Trophoblast cell (in vitro differentiated cells and primary cell): Measurements from ENCODE around the gene RPL9.

Experiments used
- DNase-seq, 2 donors: peaks; one replicate each; pipeline ENCODE4 v3.0.0-alpha.2; 2016
- H2AFZ ChIP-seq: 2 replicates; pipeline ENCODE4 v1.6.1; 2013; ENCODE audit warnings: low read length, moderate library complexity, mild to moderate bottlenecking; ENCODE audit not compliant: insufficient read depth, poor library complexity
- H2AK5ac ChIP-seq: 2 replicates; pipeline ENCODE4 v1.6.1; 2013; ENCODE audit warnings: mild to moderate bottlenecking, low read length
- H2BK120ac ChIP-seq: 2 replicates; pipeline ENCODE4 v1.6.1; 2013; ENCODE audit warnings: low read length, mild to moderate bottlenecking, moderate library complexity; ENCODE audit not compliant: insufficient read depth, poor library complexity
- H2BK12ac ChIP-seq: 2 replicates; pipeline ENCODE4 v1.6.1; 2013; ENCODE audit warnings: mild to moderate bottlenecking, low read length, moderate library complexity
- H2BK5ac ChIP-seq: 2 replicates; pipeline ENCODE4 v1.6.1; 2013; ENCODE audit warnings: low read length, low read depth, moderate library complexity, mild to moderate bottlenecking; ENCODE audit not compliant: poor library complexity
- H3K14ac ChIP-seq: 2 replicates; pipeline ENCODE4 v1.6.1; 2013; ENCODE audit warnings: mild to moderate bottlenecking, low read length
- H3K18ac ChIP-seq: 2 replicates; pipeline ENCODE4 v1.6.1; 2013; ENCODE audit warnings: mild to moderate bottlenecking, low read length
- H3K23ac ChIP-seq: 2 replicates; pipeline ENCODE4 v1.6.1; 2013; ENCODE audit warnings: low read length
- H3K27ac ChIP-seq: 2 replicates; pipeline ENCODE4 v1.5.1; 2013; ENCODE audit warnings: low read depth, mild to moderate bottlenecking, inconsistent platforms, low read length, moderate library complexity
- H3K27me3 ChIP-seq: 2 replicates; pipeline ENCODE4 v1.6.1; 2013; ENCODE audit warnings: inconsistent platforms, mild to moderate bottlenecking, low read length, moderate library complexity; ENCODE audit not compliant: insufficient read depth
- H3K36me3 ChIP-seq, 2 experiments: 1 replicate in 1 of 2; 2 replicates in 1 of 2; pipeline ENCODE4 v1.6.1; 2013; ENCODE audit warnings: low read length in 2 of 2, mild to moderate bottlenecking in 2 of 2, moderate library complexity in 1 of 2; ENCODE audit not compliant: insufficient read depth in 2 of 2, control insufficient read depth in 1 of 2
- H3K4ac ChIP-seq: 2 replicates; pipeline ENCODE4 v1.6.1; 2013; ENCODE audit warnings: low read depth, mild to moderate bottlenecking, low read length, moderate library complexity
- H3K4me1 ChIP-seq, 2 experiments: 1 replicate in 1 of 2; 2 replicates in 1 of 2; pipeline ENCODE4 v1.6.1; 2013; ENCODE audit warnings: low read length in 2 of 2, mild to moderate bottlenecking in 2 of 2, moderate library complexity in 1 of 2; ENCODE audit not compliant: insufficient read depth in 2 of 2, control insufficient read depth in 1 of 2
- H3K4me2 ChIP-seq: 2 replicates; pipeline ENCODE4 v1.6.1; 2013; ENCODE audit warnings: inconsistent platforms, mild to moderate bottlenecking, low read length, moderate library complexity
- H3K4me3 ChIP-seq: 2 replicates; pipeline ENCODE4 v1.5.1; 2013; ENCODE audit warnings: mild to moderate bottlenecking, low read depth, low read length, inconsistent platforms
- H3K79me1 ChIP-seq: one replicate; pipeline ENCODE4 v1.6.1; 2013; ENCODE audit warnings: low read length
- H3K79me2 ChIP-seq: 2 replicates; pipeline ENCODE4 v1.6.1; 2013; ENCODE audit warnings: low read length, mild to moderate bottlenecking; ENCODE audit not compliant: control insufficient read depth, insufficient read depth, poor library complexity
- H3K9ac ChIP-seq: 2 replicates; pipeline ENCODE4 v1.6.1; 2013; ENCODE audit warnings: mild to moderate bottlenecking, low read length
- H3K9me3 ChIP-seq: 2 replicates; pipeline ENCODE4 v1.6.1; 2013; ENCODE audit warnings: low read depth, mild to moderate bottlenecking, control low read depth, inconsistent platforms, low read length; ENCODE audit not compliant: insufficient read depth
- H4K12ac ChIP-seq: 2 replicates; pipeline ENCODE4 v1.6.1; 2013; ENCODE audit warnings: low read depth, mild to moderate bottlenecking, low read length, moderate library complexity
- H4K8ac ChIP-seq: 2 replicates; pipeline ENCODE4 v1.6.1; 2013; ENCODE audit warnings: low read depth, mild to moderate bottlenecking, low read length, moderate library complexity
- H4K91ac ChIP-seq: one replicate; pipeline ENCODE4 v1.6.1; 2013; ENCODE audit warnings: low read depth, mild to moderate bottlenecking, low read length, moderate library complexity
- WGBS: extraction: QIAGEN DNeasy Blood & Tissue Kit; methylation state at CpG from one replicate; pipeline ENCODE4 v1.1.7; 2013; ENCODE audit warnings: missing lambda C conversion rate; ENCODE audit not compliant: insufficient read length, insufficient coverage; ENCODE audit errors: extremely low coverage; 5-methylcytosine and 5-hydroxymethylcytosine counted together

Gene RPL9

GRCh38 chr4:39453738-39454137, 5.0 kb downstream of the RPL9 start:
- Histone ChIP-seq H3K27ac (no peak overlapping the region), H4K8ac (no peak overlapping the region), H2BK5ac (no peak overlapping the region), H3K79me1 (peaks cover 5% of the 10 kb centered on the region), H4K12ac (no peak overlapping the region), H2BK120ac (no peak overlapping the region), H3K4me1 (no peaks in the 10 kb centered on the region), H2AFZ (no peak overlapping the region), H3K9ac (no peak overlapping the region), H3K23ac (no peak overlapping the region), H4K91ac (no peak overlapping the region), H2AK5ac (no peak overlapping the region), H3K9me3 (no peaks in the 10 kb centered on the region), H3K18ac (no peak overlapping the region), H3K36me3 (peaks cover 16 to 42% of the 10 kb centered on the region in 2 experiments), H2BK12ac (no peak overlapping the region), H3K4ac (no peak overlapping the region), H3K79me2 (peaks cover 7% of the 10 kb centered on the region), H3K14ac (no peak overlapping the region), H3K4me2 (no peak overlapping the region), H3K27me3 (no peaks in the 10 kb centered on the region), H3K4me3 (no peak overlapping the region)
- WGBS: no CpG with 5 or more reads among the region's 2 CpGs
- no peak for DNase-seq

GRCh38 chr4:39452860-39453587, 5.7 kb downstream of the RPL9 start:
- H3K36me3 ChIP-seq: peaks cover 16 to 42% of the 10 kb centered on the region in 2 experiments
- H3K14ac ChIP-seq: no peak overlapping the region
- H3K27ac ChIP-seq: no peak overlapping the region
- H3K4me2 ChIP-seq: no peak overlapping the region
- H2BK5ac ChIP-seq: no peak overlapping the region
- no peak overlapping the region for H4K12ac ChIP-seq
- H4K8ac ChIP-seq: no peak overlapping the region
- WGBS: 100% methylated on average over 2 of the region's 11 CpGs
- H3K4me1 ChIP-seq: no peaks in the 10 kb centered on the region
- no peak overlapping the region for H3K9ac ChIP-seq
- no peak overlapping the region for H2AFZ ChIP-seq
- no peak overlapping the region for H3K18ac ChIP-seq
- H3K27me3 ChIP-seq: no peaks in the 10 kb centered on the region
- no peak overlapping the region for H2BK120ac ChIP-seq
- H3K4me3 ChIP-seq: no peak overlapping the region
- H3K79me1 ChIP-seq: no peaks in the 10 kb centered on the region
- H3K79me2 ChIP-seq: peaks cover 2% of the 10 kb centered on the region
- H3K4ac ChIP-seq: no peak overlapping the region
- no peak overlapping the region for H2AK5ac ChIP-seq
- no peaks in the 10 kb centered on the region for H3K9me3 ChIP-seq
- no peak for DNase-seq
- no peak overlapping the region for H2BK12ac ChIP-seq
- H3K23ac ChIP-seq: no peak overlapping the region
- no peak overlapping the region for H4K91ac ChIP-seq

- Histone ChIP-seq H3K36me3 (peaks cover 16 to 39% of the 10 kb centered on the region in 2 experiments), H3K14ac (no peak overlapping the region)
- WGBS: no CpG with 5 or more reads among the region's 6 CpGs
These were observed 6.4 kb downstream of the RPL9 start for GRCh38 chr4:39452153-39452859.

DNA sequence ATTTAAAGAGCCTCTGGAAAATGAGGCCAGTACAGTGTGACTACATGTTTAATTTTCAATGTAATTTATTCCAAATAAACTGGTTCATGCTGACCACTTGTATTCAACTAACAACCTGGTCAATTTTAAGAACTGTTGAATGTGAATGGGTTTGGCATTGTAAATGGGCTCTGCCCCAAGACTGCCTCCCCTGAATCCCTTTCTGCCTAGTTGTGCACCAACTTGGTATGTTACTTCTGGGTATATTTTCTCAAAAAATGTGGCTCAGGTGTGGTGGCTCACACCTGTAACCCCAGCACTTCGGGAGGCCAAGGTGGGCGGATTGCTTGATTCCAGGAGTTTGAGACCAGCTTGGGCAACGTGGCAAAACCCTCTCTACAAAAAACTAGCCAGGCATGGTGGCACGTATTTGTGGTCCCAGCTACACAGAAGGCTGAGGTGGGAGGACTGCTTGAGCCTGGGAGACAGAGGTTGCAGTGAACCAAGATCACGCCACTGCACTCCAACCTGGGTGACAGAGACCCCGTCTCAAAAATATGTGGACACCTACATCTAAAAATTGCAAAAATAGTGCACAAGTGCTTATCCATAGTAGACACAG, 7.2 kb downstream of the RPL9 start:
- no peak overlapping the region for H3K14ac ChIP-seq

More at GRCh38 chr4:39452153-39452859, 6.4 kb downstream of the RPL9 start:
- H4K12ac ChIP-seq: no peak overlapping the region
- H3K4me3 ChIP-seq: no peak overlapping the region
- no peak overlapping the region for H3K27ac ChIP-seq
- no peak overlapping the region for H4K8ac ChIP-seq
- DNase-seq: no peak
- no peak overlapping the region for H2BK5ac ChIP-seq
- no peaks in the 10 kb centered on the region for H3K4me1 ChIP-seq
- no peaks in the 10 kb centered on the region for H3K9me3 ChIP-seq
- H3K4ac ChIP-seq: no peak overlapping the region
- no peaks in the 10 kb centered on the region for H3K27me3 ChIP-seq
- no peaks in the 10 kb centered on the region for H3K79me1 ChIP-seq
- H3K79me2 ChIP-seq: peaks cover 2% of the 10 kb centered on the region
- H2AFZ ChIP-seq: no peak overlapping the region
- no peak overlapping the region for H2BK120ac ChIP-seq
- H2BK12ac ChIP-seq: no peak overlapping the region
- no peak overlapping the region for H4K91ac ChIP-seq
- H3K4me2 ChIP-seq: no peak overlapping the region
- H3K9ac ChIP-seq: no peak overlapping the region
- H2AK5ac ChIP-seq: no peak overlapping the region
- no peak overlapping the region for H3K23ac ChIP-seq
- H3K18ac ChIP-seq: no peak overlapping the region

More for the DNA sequence above, 7.2 kb downstream of the RPL9 start:
- Histone ChIP-seq H3K79me2 (no peaks in the 10 kb centered on the region), H3K36me3 (peaks cover 14 to 32% of the 10 kb centered on the region in 2 experiments), H3K9me3 (no peaks in the 10 kb centered on the region), H2BK120ac (no peak overlapping the region), H3K4me2 (no peak overlapping the region), H3K9ac (no peak overlapping the region), H2BK12ac (no peak overlapping the region), H3K18ac (no peak overlapping the region), H2BK5ac (no peak overlapping the region), H3K4me1 (peaks cover 0 to 2% of the 10 kb centered on the region in 2 experiments), H3K4me3 (no peak overlapping the region), H4K12ac (no peak overlapping the region), H2AK5ac (no peak overlapping the region), H3K4ac (no peak overlapping the region), H2AFZ (no peak overlapping the region), H3K23ac (no peak overlapping the region), H3K27me3 (no peaks in the 10 kb centered on the region), H4K91ac (no peak overlapping the region), H3K27ac (no peak overlapping the region), H3K79me1 (no peaks in the 10 kb centered on the region), H4K8ac (no peak overlapping the region)
- WGBS: no CpG with 5 or more reads among the region's 6 CpGs
- DNase-seq: no peak
